Measurements from ENCODE around the gene CAMK1. TPM values are rescaled to one million over a fixed set of nuclear protein-coding genes. Genes with fewer than 3 reads are reported as not detected.
A peak's percentile ranks its signal among the peaks of the same experiment; 100 is the strongest.

CAMK1 gene
- total RNA-seq, 1 donor from 2014 or later: 12.3 TPM

- intact Hi-C loops (cut with micrococcal nuclease): no loop called here
- peak overlapping the region; percentile 2 for H3K27ac ChIP-seq (replicated peaks)
Measured at GRCh38 chr3:9715136-9715535, 54.6 kb downstream of the CAMK1 start.

GRCh38 chr3:9713142-9713541 is 56.6 kb downstream of the CAMK1 start:
- no peaks in the 10 kb centered on the region for H3K36me3 ChIP-seq
- no peak overlapping the region for H3K27ac ChIP-seq (replicated peaks)
- no peak overlapping the region for H3K4me3 ChIP-seq
- intact Hi-C loops (cut with micrococcal nuclease): no loop called here
- DNase-seq: no peak
- no peaks in the 10 kb centered on the region for H3K27me3 ChIP-seq (ENCODE audit: low read depth)
- H3K9me3 ChIP-seq (replicated peaks): no peaks in the 10 kb centered on the region
- TF ChIP-seq, protein P1, sequence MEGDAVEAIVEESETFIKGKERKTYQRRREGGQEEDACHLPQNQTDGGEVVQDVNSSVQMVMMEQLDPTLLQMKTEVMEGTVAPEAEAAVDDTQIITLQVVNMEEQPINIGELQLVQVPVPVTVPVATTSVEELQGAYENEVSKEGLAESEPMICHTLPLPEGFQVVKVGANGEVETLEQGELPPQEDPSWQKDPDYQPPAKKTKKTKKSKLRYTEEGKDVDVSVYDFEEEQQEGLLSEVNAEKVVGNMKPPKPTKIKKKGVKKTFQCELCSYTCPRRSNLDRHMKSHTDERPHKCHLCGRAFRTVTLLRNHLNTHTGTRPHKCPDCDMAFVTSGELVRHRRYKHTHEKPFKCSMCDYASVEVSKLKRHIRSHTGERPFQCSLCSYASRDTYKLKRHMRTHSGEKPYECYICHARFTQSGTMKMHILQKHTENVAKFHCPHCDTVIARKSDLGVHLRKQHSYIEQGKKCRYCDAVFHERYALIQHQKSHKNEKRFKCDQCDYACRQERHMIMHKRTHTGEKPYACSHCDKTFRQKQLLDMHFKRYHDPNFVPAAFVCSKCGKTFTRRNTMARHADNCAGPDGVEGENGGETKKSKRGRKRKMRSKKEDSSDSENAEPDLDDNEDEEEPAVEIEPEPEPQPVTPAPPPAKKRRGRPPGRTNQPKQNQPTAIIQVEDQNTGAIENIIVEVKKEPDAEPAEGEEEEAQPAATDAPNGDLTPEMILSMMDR (IDR thresholded peaks at IDR 0.05; ENCODE audit: borderline replicate concordance): no peak
- peaks cover 6% of the 10 kb centered on the region for H3K4me1 ChIP-seq

More at GRCh38 chr3:9715136-9715535, 54.6 kb downstream of the CAMK1 start:
- H3K27me3 ChIP-seq (ENCODE audit: low read depth): no peaks in the 10 kb centered on the region
- H3K36me3 ChIP-seq: no peaks in the 10 kb centered on the region
- TF ChIP-seq, protein P1 (IDR thresholded peaks at IDR 0.05; ENCODE audit: borderline replicate concordance): no peak
- no peak overlapping the region for H3K4me3 ChIP-seq
- H3K9me3 ChIP-seq (replicated peaks): no peaks in the 10 kb centered on the region
- H3K4me1 ChIP-seq: peaks cover 6% of the 10 kb centered on the region
- no peak for DNase-seq

DNA sequence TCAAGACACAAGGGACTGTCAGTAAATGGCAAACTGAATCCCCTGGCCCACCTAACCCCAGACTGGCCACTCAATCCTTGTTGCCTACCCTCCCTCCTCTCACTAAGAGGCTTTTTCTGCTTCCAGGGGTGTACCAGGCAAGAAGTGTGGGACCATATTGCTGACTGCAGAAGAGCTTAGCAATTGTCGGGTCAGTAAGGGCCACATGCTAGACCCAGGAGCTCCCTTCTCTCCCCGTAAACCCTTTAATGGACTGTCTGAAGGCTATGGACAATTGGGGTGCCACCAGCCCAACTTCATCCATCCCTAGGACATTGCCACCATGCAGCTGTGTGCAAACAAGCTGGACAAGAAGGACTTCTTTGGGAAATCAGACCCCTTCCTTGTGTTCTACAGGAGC is 57.3 kb downstream of the CAMK1 start:
- no peaks in the 10 kb centered on the region for H3K27me3 ChIP-seq (ENCODE audit: low read depth)
- intact Hi-C loops (cut with micrococcal nuclease): no loop called here
- TF ChIP-seq, protein P1 (IDR thresholded peaks at IDR 0.05; ENCODE audit: borderline replicate concordance): no peak
- no peak overlapping the region for H3K27ac ChIP-seq (replicated peaks)
- no peaks in the 10 kb centered on the region for H3K9me3 ChIP-seq (replicated peaks)
- H3K36me3 ChIP-seq: no peaks in the 10 kb centered on the region
- DNase-seq: no peak
- H3K4me1 ChIP-seq: peaks cover 6% of the 10 kb centered on the region
- H3K4me3 ChIP-seq: no peak overlapping the region

GRCh38 chr3:9710174-9710739 is 59.5 kb downstream of the CAMK1 start:
- Histone ChIP-seq H3K27me3 (ENCODE audit: low read depth) (peaks cover 8% of the 10 kb centered on the region), H3K4me1 (no peaks in the 10 kb centered on the region), H3K9me3 (replicated peaks) (no peaks in the 10 kb centered on the region), H3K27ac (replicated peaks) (no peak overlapping the region), H3K4me3 (no peak overlapping the region), H3K36me3 (no peaks in the 10 kb centered on the region)
- DNase-seq: no peak
- intact Hi-C loops (cut with micrococcal nuclease): no loop called here
- TF ChIP-seq, protein P1 (IDR thresholded peaks at IDR 0.05; ENCODE audit: borderline replicate concordance): no peak

Other genes starting within 250 kb of the CAMK1 start
- gene LHFPL4, start 216.1 kb downstream of the CAMK1 start, total RNA-seq: not detected
- gene MTMR14, start 120.4 kb downstream of the CAMK1 start, total RNA-seq: 42.3 TPM
- 0.16 TPM for gene CPNE9, start 66.1 kb downstream of the CAMK1 start, total RNA-seq
- 9.4 TPM for gene BRPF1, start 38.2 kb downstream of the CAMK1 start, total RNA-seq
- 9.2 TPM for gene OGG1, start 20.0 kb downstream of the CAMK1 start, total RNA-seq
- 45.3 TPM for gene TADA3, start 22.5 kb upstream of the CAMK1 start, total RNA-seq
- gene ARPC4, start 23.1 kb upstream of the CAMK1 start, total RNA-seq: 52.9 TPM
- 10.2 TPM for gene TTLL3, start 40.3 kb upstream of the CAMK1 start, total RNA-seq
- 35.7 TPM for gene RPUSD3, start 74.1 kb upstream of the CAMK1 start, total RNA-seq
- 0.36 TPM for gene CIDEC, start 110.3 kb upstream of the CAMK1 start, total RNA-seq
- 17.5 TPM for gene JAGN1, start 120.7 kb upstream of the CAMK1 start, total RNA-seq
- 0.58 TPM for gene IL17RE, start 132.9 kb upstream of the CAMK1 start, total RNA-seq
- gene IL17RC, start 147.2 kb upstream of the CAMK1 start, total RNA-seq: 35.0 TPM
- 72.3 TPM for gene CRELD1, start 163.9 kb upstream of the CAMK1 start, total RNA-seq
- 0.47 TPM for gene PRRT3, start 182.5 kb upstream of the CAMK1 start, total RNA-seq
- gene EMC3, start 216.9 kb upstream of the CAMK1 start, total RNA-seq: 84.7 TPM